Testis (tissue), 3 donors: ENCODE data around the gene PRKAG2. TPM values are rescaled to one million over a fixed set of nuclear protein-coding genes. Genes with fewer than 3 reads are reported as not detected.
"Not testable (repeated sequence)": the region's sequence is repeated elsewhere in the genome, so short reads cannot be mapped to it uniquely, and the experiment has no call there.

Source experiments
- DNase-seq: peaks from one replicate; pipeline ENCODE4 v3.0.0-alpha.2; 2019
- H3K27ac ChIP-seq, 2 donors: fragments of 200-600 bp; sonication (generic); one replicate each; pipeline ENCODE4 v1.5.1; 2019
- H3K27me3 ChIP-seq: fragments of 200-600 bp; sonication (generic); one replicate; pipeline ENCODE4 v1.5.1; 2019
- H3K36me3 ChIP-seq: fragments of 200-600 bp; sonication (generic); one replicate; pipeline ENCODE4 v1.5.1; 2017; ENCODE audit warnings: low read depth; ENCODE audit errors: missing control alignments
- H3K4me1 ChIP-seq: fragments of 200-600 bp; sonication (generic); one replicate; pipeline ENCODE4 v1.5.1; 2019
- H3K4me3 ChIP-seq, 2 donors: fragments of 200-600 bp; sonication (generic); one replicate each; pipeline ENCODE4 v1.5.1; 2017 to 2019
- H3K9me3 ChIP-seq: fragments of 200-600 bp; sonication (generic); one replicate; pipeline ENCODE4 v1.5.1; 2017
- POLR2A ChIP-seq: fragments of 450-650 bp; IDR thresholded peaks from one replicate; pipeline ENCODE4 v1.6.1; 2017; ENCODE audit warnings: antibody characterized with exemption, mild to moderate bottlenecking, moderate library complexity
- WGBS, 2 donors: methylation state at CpG; one replicate each; pipeline ENCODE4 v1.1.5; 2018; 5-methylcytosine and 5-hydroxymethylcytosine counted together
- intact Hi-C: fragments of 100-400 bp; cut with DNase I; formaldehyde crosslinking; loops from one replicate; pipeline ENCODE4 v1.15.1; 2023; ENCODE audit warnings: low total_unique reads
- polyA plus RNA-seq: library from polyadenylated mRNA; stranded (reverse); fragments of 350-450 nt; fragmentation: Illumina TruSeq; extraction: RNeasy Lipid Tissue Mini Kit (QIAGEN cat#74804); gene quantifications from one replicate; pipeline ENCODE4 v1.2.3, GENCODE V29; 2014; ENCODE audit warnings: low read depth, low replicate concordance; ENCODE audit not compliant: insufficient read depth
- total RNA-seq, 2 donors: library from RNA; depleted of rRNA; stranded (reverse); fragments of >200 nt; gene quantifications; one replicate each; pipeline ENCODE4 v1.2.3, GENCODE V29; 2016
- TF ChIP-seq, protein P1 (sequence below), 3 experiments: fragments of 450-650 bp in 2 of 3; fragments of 200-600 bp in 1 of 3; sonication (generic) in 1 of 3; IDR thresholded peaks; one replicate each; pipeline ENCODE4 v1.5.1; 2016 to 2019; ENCODE audit warnings: antibody characterized with exemption in 3 of 3, mild to moderate bottlenecking in 2 of 3, moderate library complexity in 1 of 3

Gene PRKAG2
- total and polyA plus RNA-seq, 3 donors from 2014 or later: 27.9 to 28.7 (median 28.6) TPM

DNA sequence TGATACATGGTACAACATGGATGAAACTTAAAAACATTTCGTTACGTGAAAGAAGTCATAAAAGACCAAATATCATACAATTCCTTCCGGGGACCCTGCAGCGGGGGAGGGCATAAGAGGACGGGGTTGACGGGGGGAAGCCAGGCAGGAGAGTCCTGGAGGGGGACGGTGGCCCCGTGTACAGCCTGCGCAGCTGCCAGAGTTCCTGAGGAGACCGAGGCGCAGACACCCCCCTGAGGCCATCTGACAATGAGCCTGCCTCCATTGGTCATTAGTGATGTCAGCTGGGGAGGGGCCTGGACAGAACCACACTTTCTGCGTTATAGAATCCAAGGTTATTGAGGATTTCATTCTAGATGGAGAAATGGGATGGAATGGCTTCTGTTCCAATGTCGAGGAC, 47.2 kb downstream of the PRKAG2 start:
- WGBS, 2 donors: 92 to 93% methylated on average over 13 of the region's 13 CpGs

DNA sequence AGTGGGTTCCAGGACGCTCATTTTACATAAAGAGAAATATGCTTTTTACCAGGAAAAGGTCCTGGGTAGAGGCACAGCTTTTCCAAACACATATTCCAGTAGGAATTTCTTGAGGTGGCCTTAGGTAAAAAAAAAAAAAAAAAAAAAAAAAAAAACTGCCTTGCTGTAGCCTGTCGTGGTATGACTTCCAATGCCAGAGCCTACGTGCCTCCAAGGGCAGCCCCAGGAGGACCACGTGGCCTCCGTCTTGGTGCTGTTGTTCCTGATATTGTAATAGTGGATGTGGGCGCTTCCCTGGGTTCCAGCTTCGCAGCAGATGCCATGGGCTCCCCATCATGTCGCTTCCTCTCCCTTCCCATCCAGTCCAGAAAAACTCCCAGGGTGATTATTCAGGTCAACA, 49.3 kb downstream of the PRKAG2 start:
- intact Hi-C loops: no loop called here
- Histone ChIP-seq H3K9me3 (no peaks in the 10 kb centered on the region), H3K27ac (no peak overlapping the region), H3K4me3 (no peak overlapping the region), H3K4me1 (peaks cover 3% of the 10 kb centered on the region), H3K27me3 (no peaks in the 10 kb centered on the region), H3K36me3 (no peaks in the 10 kb centered on the region)
- DNase-seq: no peak
- no peak for TF ChIP-seq POLR2A
- TF ChIP-seq, protein P1, sequence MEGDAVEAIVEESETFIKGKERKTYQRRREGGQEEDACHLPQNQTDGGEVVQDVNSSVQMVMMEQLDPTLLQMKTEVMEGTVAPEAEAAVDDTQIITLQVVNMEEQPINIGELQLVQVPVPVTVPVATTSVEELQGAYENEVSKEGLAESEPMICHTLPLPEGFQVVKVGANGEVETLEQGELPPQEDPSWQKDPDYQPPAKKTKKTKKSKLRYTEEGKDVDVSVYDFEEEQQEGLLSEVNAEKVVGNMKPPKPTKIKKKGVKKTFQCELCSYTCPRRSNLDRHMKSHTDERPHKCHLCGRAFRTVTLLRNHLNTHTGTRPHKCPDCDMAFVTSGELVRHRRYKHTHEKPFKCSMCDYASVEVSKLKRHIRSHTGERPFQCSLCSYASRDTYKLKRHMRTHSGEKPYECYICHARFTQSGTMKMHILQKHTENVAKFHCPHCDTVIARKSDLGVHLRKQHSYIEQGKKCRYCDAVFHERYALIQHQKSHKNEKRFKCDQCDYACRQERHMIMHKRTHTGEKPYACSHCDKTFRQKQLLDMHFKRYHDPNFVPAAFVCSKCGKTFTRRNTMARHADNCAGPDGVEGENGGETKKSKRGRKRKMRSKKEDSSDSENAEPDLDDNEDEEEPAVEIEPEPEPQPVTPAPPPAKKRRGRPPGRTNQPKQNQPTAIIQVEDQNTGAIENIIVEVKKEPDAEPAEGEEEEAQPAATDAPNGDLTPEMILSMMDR (IDR thresholded peaks at IDR 0.05): no peak
- WGBS, 2 donors: 91 to 95% methylated on average over 8 of the region's 8 CpGs

More for the DNA sequence above, 47.2 kb downstream of the PRKAG2 start:
- Histone ChIP-seq H3K4me1 (no peaks in the 10 kb centered on the region), H3K27me3 (no peaks in the 10 kb centered on the region), H3K4me3 (no peak overlapping the region), H3K27ac (no peak overlapping the region), H3K36me3 (no peaks in the 10 kb centered on the region), H3K9me3 (no peaks in the 10 kb centered on the region)
- no peak for DNase-seq
- intact Hi-C loops: no loop called here
- TF ChIP-seq, protein P1 (IDR thresholded peaks at IDR 0.05): no peak
- TF ChIP-seq POLR2A: no peak

DNA sequence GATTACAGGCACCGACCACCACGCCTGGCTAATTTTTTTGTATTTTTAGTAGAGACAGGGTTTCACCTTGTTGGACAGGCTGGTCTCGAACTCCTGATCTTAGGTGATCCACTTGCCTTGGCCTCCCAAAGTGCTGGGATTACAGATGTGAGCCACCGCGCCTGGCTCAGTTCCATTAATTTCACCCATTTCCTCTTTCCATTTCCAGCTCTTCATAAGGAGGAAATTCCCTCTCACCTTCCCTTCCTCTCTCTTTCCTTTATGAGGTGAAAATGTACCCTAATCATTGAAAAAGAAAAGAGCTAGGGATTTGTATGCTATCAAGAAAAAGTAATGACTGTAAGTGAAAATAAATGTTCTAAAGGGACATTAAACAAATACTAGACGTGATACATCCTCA, 50.6 kb downstream of the PRKAG2 start:
- 83 to 97% methylated on average over 6 of the region's 6 CpGs for WGBS, 2 donors
- H3K9me3 ChIP-seq, H3K36me3 ChIP-seq, H3K4me3 ChIP-seq, DNase-seq, H3K27ac ChIP-seq, intact Hi-C loops, H3K27me3 ChIP-seq, H3K4me1 ChIP-seq: not testable (repeated sequence)

DNA sequence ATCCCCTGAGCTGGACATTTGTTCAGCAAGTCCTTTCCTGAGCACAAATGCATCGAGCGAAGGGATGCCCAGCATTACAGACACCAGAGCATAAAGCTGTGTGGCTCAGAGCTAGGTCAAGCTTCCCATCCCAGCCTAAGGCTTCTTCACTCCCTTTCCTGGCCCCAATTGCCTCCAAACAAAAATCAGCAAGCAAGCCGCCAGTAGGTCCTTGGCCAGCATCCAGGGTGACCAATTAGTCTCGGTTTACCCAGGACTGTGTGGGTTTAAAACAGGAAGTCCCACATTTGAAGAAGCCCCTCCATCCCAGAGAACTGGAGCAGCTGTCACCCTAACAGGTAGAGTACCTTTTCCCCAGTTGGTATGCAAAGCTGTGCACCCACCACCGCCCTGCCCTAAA, 51.2 kb downstream of the PRKAG2 start:
- TF ChIP-seq POLR2A: no peak
- TF ChIP-seq, protein P1 (IDR thresholded peaks at IDR 0.05): no peak

DNA sequence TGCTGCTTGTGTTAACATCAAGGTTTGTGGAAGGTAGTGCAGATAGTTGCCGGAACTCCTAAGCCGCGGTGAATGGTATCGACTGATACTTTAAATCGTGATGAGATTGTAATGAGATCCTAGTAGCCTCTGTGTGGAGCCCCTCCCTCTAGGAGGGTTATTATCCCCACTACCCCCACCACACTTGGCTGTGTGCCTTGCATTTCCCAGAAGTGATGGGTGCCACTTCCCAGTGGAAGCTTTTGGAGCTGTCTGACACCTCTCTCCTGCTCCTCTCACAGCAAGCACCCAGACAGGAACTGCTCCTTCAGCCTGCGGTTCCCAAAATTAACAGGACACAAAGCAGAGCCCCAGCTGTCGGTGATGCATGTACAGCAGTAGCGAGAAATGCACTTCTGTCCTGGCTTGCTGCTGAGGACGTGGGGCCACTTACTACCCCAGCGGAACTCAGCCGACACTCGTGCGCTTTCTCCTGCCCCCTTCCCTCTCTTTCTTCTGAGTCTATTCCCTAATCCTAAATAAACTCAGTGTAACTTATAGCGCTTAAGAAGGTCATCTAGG, 52.5 kb downstream of the PRKAG2 start:
- intact Hi-C loops: no loop called here

More for the DNA sequence above, 51.2 kb downstream of the PRKAG2 start:
- Histone ChIP-seq H3K4me3 (no peak overlapping the region), H3K27ac (no peak overlapping the region), H3K9me3 (no peaks in the 10 kb centered on the region), H3K36me3 (no peaks in the 10 kb centered on the region), H3K4me1 (peaks cover 3% of the 10 kb centered on the region), H3K27me3 (no peaks in the 10 kb centered on the region)
- DNase-seq: no peak
- WGBS, 2 donors: 60 to 74% methylated on average over 5 of the region's 5 CpGs
- intact Hi-C loops: no loop called here

More for the DNA sequence above, 52.5 kb downstream of the PRKAG2 start:
- Histone ChIP-seq H3K27ac (no peak overlapping the region), H3K27me3 (no peaks in the 10 kb centered on the region), H3K9me3 (no peaks in the 10 kb centered on the region), H3K4me3 (no peak overlapping the region), H3K4me1 (peaks cover 3% of the 10 kb centered on the region), H3K36me3 (no peaks in the 10 kb centered on the region)
- 50 to 57% methylated on average over 14 of the region's 14 CpGs for WGBS, 2 donors
- TF ChIP-seq, protein P1 (IDR thresholded peaks at IDR 0.05): no peak
- TF ChIP-seq POLR2A: no peak
- no peak for DNase-seq
